Astrocyte (in vitro differentiated cells and primary cell): ENCODE measurements around the gene IGLON5. TPM values are rescaled to one million over a fixed set of nuclear protein-coding genes. Genes with fewer than 3 reads are reported as not detected.

Source experiments
- DNase-seq: peaks from one replicate; pipeline ENCODE4 v3.0.0-alpha.2; 2010; ENCODE audit warnings: low read depth
- FAIRE-seq: peaks from 2 replicates; lab custom pipeline; 2011; peaks lifted over from hg19 to GRCh38; lab: Jason Lieb, UNC
- H2AFZ ChIP-seq: 2 replicates; pipeline ENCODE4 v1.6.0; 2012; ENCODE audit warnings: low read depth, low read length, inconsistent platforms
- H3K27ac ChIP-seq: 2 replicates; pipeline ENCODE4 v1.5.1; 2011; ENCODE audit warnings: low read depth, low read length, inconsistent platforms
- H3K27me3 ChIP-seq: 2 replicates; pipeline ENCODE4 v1.6.0; 2011; ENCODE audit warnings: low read length, inconsistent platforms; ENCODE audit not compliant: insufficient read depth
- H3K36me3 ChIP-seq: 2 replicates; pipeline ENCODE4 v1.5.1; 2011; ENCODE audit warnings: low read length, inconsistent platforms; ENCODE audit not compliant: insufficient read depth
- H3K4me1 ChIP-seq: 2 replicates; pipeline ENCODE4 v1.5.1; 2011; ENCODE audit warnings: low read length, inconsistent platforms; ENCODE audit not compliant: insufficient read depth
- H3K4me2 ChIP-seq: 2 replicates; pipeline ENCODE4 v1.6.0; 2012; ENCODE audit warnings: low read length, inconsistent platforms
- H3K4me3 ChIP-seq: 2 replicates; pipeline ENCODE4 v1.5.1; 2011; ENCODE audit warnings: low read depth, mild to moderate bottlenecking, low read length, inconsistent platforms; ENCODE audit not compliant: insufficient read depth
- H3K79me2 ChIP-seq: 2 replicates; pipeline ENCODE4 v1.6.0; 2012; ENCODE audit warnings: mild to moderate bottlenecking, low read length, inconsistent platforms; ENCODE audit not compliant: insufficient read depth
- H3K9ac ChIP-seq: 2 replicates; pipeline ENCODE4 v1.6.0; 2012; ENCODE audit warnings: mild to moderate bottlenecking, low read length, inconsistent platforms
- H3K9me3 ChIP-seq: 2 replicates; pipeline ENCODE4 v1.5.1; 2012; ENCODE audit warnings: low read depth, mild to moderate bottlenecking, low read length, inconsistent platforms; ENCODE audit not compliant: insufficient read depth
- H4K20me1 ChIP-seq: 2 replicates; pipeline ENCODE4 v1.6.0; 2012; ENCODE audit warnings: low read length, inconsistent platforms; ENCODE audit not compliant: insufficient read depth
- H3K27ac Mint-ChIP-seq: one replicate; pipeline ENCODE4 v1.8.0; 2021; ENCODE audit warnings: mild to moderate bottlenecking, mixed read lengths; ENCODE audit not compliant: unreplicated experiment
- H3K27me3 Mint-ChIP-seq: one replicate; pipeline ENCODE4 v1.8.0; 2021; ENCODE audit warnings: low read depth, mixed read lengths; ENCODE audit not compliant: unreplicated experiment
- H3K36me3 Mint-ChIP-seq: one replicate; pipeline ENCODE4 v1.8.0; 2021; ENCODE audit warnings: low read depth, mixed read lengths; ENCODE audit not compliant: unreplicated experiment
- H3K4me1 Mint-ChIP-seq: one replicate; pipeline ENCODE4 v1.8.0; 2021; ENCODE audit warnings: low read depth, mixed read lengths; ENCODE audit not compliant: unreplicated experiment
- H3K4me3 Mint-ChIP-seq: one replicate; pipeline ENCODE4 v1.8.0; 2021; ENCODE audit warnings: mild to moderate bottlenecking, moderate library complexity, mixed read lengths; ENCODE audit not compliant: unreplicated experiment
- H3K9me3 Mint-ChIP-seq: one replicate; pipeline ENCODE4 v1.8.0; 2021; ENCODE audit warnings: mild to moderate bottlenecking, mixed read lengths; ENCODE audit not compliant: unreplicated experiment
- CTCF ChIP-seq: IDR thresholded peaks from 2 replicates; pipeline ENCODE4 v1.5.1; 2011; ENCODE audit warnings: low read depth, mild to moderate bottlenecking, inconsistent platforms, low read length, moderate library complexity; ENCODE audit not compliant: insufficient read depth
- EZH2 ChIP-seq: IDR thresholded peaks from 2 replicates; pipeline ENCODE4 v1.6.1; 2012; ENCODE audit warnings: mild to moderate bottlenecking, low read length, inconsistent platforms; ENCODE audit not compliant: insufficient read depth
- total RNA-seq: library from RNA; stranded (reverse); gene quantifications from 2 replicates; pipeline ENCODE4 v1.2.1, GENCODE V29; 2021

The IGLON5 gene
- total RNA-seq, 1 donor from 2014 or later: 5.4 TPM

GRCh38 chr19:51317376-51317775 lies 5.9 kb downstream of the IGLON5 start:
- peaks cover 2% of the 10 kb centered on the region for H3K9me3 ChIP-seq
- no peak overlapping the region for H3K27ac ChIP-seq
- TF ChIP-seq CTCF (no peak), EZH2 (no peak)
- H3K9ac ChIP-seq: no peak overlapping the region
- H3K36me3 Mint-ChIP-seq: no peaks in the 10 kb centered on the region
- H3K4me1 Mint-ChIP-seq: no peaks in the 10 kb centered on the region
- H3K9me3 Mint-ChIP-seq: peaks cover 4% of the 10 kb centered on the region
- H3K36me3 ChIP-seq: no peaks in the 10 kb centered on the region
- H3K79me2 ChIP-seq: no peaks in the 10 kb centered on the region
- FAIRE-seq (no peak), DNase-seq (no peak)
- H3K27me3 Mint-ChIP-seq: peaks cover 17% of the 10 kb centered on the region
- no peaks in the 10 kb centered on the region for H3K27me3 ChIP-seq
- H3K4me3 ChIP-seq: no peak overlapping the region
- H3K4me2 ChIP-seq: no peak overlapping the region
- H2AFZ ChIP-seq: no peak overlapping the region
- H4K20me1 ChIP-seq: no peaks in the 10 kb centered on the region
- H3K27ac Mint-ChIP-seq: no peak overlapping the region
- no peak overlapping the region for H3K4me3 Mint-ChIP-seq
- H3K4me1 ChIP-seq: no peaks in the 10 kb centered on the region

DNA sequence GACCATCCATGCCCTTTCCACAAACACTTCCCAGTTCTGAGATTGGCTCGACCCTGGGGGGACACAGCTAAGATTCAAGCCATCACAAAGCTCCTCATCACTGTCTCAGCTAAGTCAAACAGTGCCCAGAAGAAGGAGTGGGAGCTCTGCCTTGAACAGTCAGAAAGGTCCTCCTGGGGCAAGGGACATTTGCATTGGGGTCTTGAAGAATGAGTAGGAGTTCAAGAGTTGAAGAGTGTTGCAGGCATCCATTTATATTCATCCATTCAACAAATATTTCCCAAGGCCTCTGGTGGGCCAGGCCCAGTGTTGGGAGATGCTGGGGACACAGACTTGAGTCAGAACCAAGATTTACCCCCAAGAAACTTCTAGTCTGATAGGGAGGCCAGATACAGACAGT lies 6.5 kb downstream of the IGLON5 start:
- Histone ChIP-seq H3K27ac (no peak overlapping the region), H4K20me1 (no peaks in the 10 kb centered on the region), H2AFZ (no peak overlapping the region), H3K9me3 (peaks cover 2% of the 10 kb centered on the region), H3K4me2 (no peak overlapping the region), H3K27me3 (no peaks in the 10 kb centered on the region), H3K36me3 (no peaks in the 10 kb centered on the region), H3K4me3 (no peak overlapping the region), H3K4me1 (no peaks in the 10 kb centered on the region), H3K9ac (no peak overlapping the region), H3K79me2 (no peaks in the 10 kb centered on the region)
- no peaks in the 10 kb centered on the region for H3K4me1 Mint-ChIP-seq
- no peak overlapping the region for H3K27ac Mint-ChIP-seq
- peaks cover 4% of the 10 kb centered on the region for H3K9me3 Mint-ChIP-seq
- H3K4me3 Mint-ChIP-seq: no peak overlapping the region
- no peak for FAIRE-seq
- peaks cover 21% of the 10 kb centered on the region for H3K27me3 Mint-ChIP-seq
- TF ChIP-seq EZH2 (no peak), CTCF (no peak)
- DNase-seq: no peak
- no peaks in the 10 kb centered on the region for H3K36me3 Mint-ChIP-seq

DNA sequence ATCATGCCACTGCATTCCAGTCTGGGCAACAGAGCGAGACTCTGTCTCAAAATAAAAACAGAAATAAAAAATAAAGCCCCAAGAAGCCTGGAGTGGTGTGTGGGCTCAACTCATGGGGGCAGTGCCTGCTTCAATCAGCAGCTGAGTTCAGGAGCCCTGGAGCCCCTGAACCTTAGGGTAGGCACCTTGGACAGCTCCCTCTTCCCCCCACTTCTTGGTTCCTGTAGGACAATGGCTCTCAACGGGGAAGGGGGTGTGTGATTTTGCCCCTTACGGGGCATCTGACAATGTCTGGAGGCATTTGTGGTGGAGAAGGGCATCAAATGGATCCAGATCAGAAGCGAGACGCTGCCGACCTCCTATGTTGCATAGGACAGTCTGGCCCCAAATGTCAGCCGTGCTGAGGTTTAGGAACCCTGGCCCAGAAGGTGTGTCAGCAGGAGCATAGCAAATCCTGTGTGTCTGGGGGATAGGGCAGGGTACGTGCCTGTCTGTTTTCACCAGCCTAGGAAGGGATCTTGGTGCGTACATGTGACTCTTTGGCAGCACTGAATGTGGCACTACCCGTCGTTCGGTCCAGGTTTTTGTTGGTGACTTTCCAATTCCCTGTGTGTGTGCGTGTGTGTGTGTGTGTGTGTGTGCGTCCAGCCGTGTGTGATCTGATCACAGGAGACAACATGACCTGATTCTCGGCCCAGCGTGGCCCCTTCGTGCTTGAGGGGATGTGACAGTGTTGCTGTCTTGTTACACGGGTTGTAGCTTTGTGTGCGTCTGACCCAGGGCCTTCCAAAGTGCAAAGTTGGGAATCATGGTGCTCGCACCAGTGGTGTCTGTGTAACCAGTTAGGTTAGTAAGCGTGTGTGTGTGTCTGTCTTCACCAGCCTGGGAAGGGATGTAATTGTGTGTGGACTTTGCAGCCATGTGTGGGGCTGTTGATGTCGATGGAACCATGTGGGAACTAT lies 7.5 kb downstream of the IGLON5 start:
- H3K4me3 ChIP-seq: no peak overlapping the region
- H3K36me3 ChIP-seq: no peaks in the 10 kb centered on the region
- H3K4me2 ChIP-seq: no peak overlapping the region
- H3K36me3 Mint-ChIP-seq: peaks cover 2% of the 10 kb centered on the region
- no peak overlapping the region for H3K27ac ChIP-seq
- DNase-seq: no peak
- H3K9me3 Mint-ChIP-seq: peaks cover 4% of the 10 kb centered on the region
- H3K27ac Mint-ChIP-seq: no peak overlapping the region
- no peaks in the 10 kb centered on the region for H3K4me1 ChIP-seq
- H3K4me3 Mint-ChIP-seq: no peak overlapping the region
- H3K4me1 Mint-ChIP-seq: no peaks in the 10 kb centered on the region
- H3K79me2 ChIP-seq: no peaks in the 10 kb centered on the region
- TF ChIP-seq EZH2 (no peak), CTCF (no peak)
- no peaks in the 10 kb centered on the region for H4K20me1 ChIP-seq
- H2AFZ ChIP-seq: no peak overlapping the region
- no peak overlapping the region for H3K9ac ChIP-seq
- peaks cover 26% of the 10 kb centered on the region for H3K27me3 Mint-ChIP-seq
- no peaks in the 10 kb centered on the region for H3K27me3 ChIP-seq
- H3K9me3 ChIP-seq: peaks cover 2% of the 10 kb centered on the region
- FAIRE-seq: no peak
